HG03039 (cell line): ENCODE measurements around the gene ELANE.

ENCODE experiments used
- ATAC-seq: cut with Tn5 transposase; IDR thresholded peaks from one replicate; pipeline ENCODE4 v1.9.1; 2021; ENCODE audit warnings: mild to moderate bottlenecking, moderate library complexity; ENCODE audit not compliant: unreplicated experiment

Gene ELANE

GRCh38 chr19:852136-853013 lies at the start of gene ELANE:
TSS of gene ELANE (plus strand) at chr19:852303. CDS start at chr19:852329, 26 bp downstream.
- no peak for ATAC-seq

GRCh38 chr19:802498-803098 lies 49.5 kb upstream of the ELANE start:
- no peak for ATAC-seq

GRCh38 chr19:803099-803561 lies 49.0 kb upstream of the ELANE start:
- no peak for ATAC-seq

- ATAC-seq: no peak
Measured at GRCh38 chr19:803686-804418, 48.3 kb upstream of the ELANE start.

GRCh38 chr19:804419-805165 lies 47.5 kb upstream of the ELANE start:
- ATAC-seq: no peak

- no peak for ATAC-seq
Measured at GRCh38 chr19:805166-805551, 46.9 kb upstream of the ELANE start.

- no peak for ATAC-seq
Measured at GRCh38 chr19:805600-806550, 46.2 kb upstream of the ELANE start.

GRCh38 chr19:806815-807421 lies 45.2 kb upstream of the ELANE start:
- no peak for ATAC-seq

- ATAC-seq: no peak
Measured at GRCh38 chr19:807627-808422, 44.3 kb upstream of the ELANE start.

GRCh38 chr19:808423-808775 lies 43.7 kb upstream of the ELANE start:
- no peak for ATAC-seq

GRCh38 chr19:810077-810855 lies 41.8 kb upstream of the ELANE start:
- no peak for ATAC-seq

- ATAC-seq: no peak
Measured at GRCh38 chr19:810883-811489, 41.1 kb upstream of the ELANE start.

GRCh38 chr19:811506-812048 lies 40.5 kb upstream of the ELANE start:
- ATAC-seq: no peak

GRCh38 chr19:812049-812746 lies 39.9 kb upstream of the ELANE start:
- ATAC-seq: no peak

- ATAC-seq: no peak
Measured at GRCh38 chr19:812747-813218, 39.3 kb upstream of the ELANE start.
